Heart left ventricle (tissue), 13 donors: ENCODE measurements around the gene TVP23C.
"Not testable (repeated sequence)": the region's sequence is repeated elsewhere in the genome, so short reads cannot be mapped to it uniquely, and the experiment has no call there.

ENCODE experiments used
- CTCF ChIP-seq, 12 donors: fragments of 200-600 bp; sonication (generic) in 4 of 12; IDR thresholded peaks; one replicate each; pipeline versions ENCODE4 v1.5.0 to v1.8.0; 2018 to 2022; ENCODE audit warnings: antibody characterized with exemption in 12 of 12, mild to moderate bottlenecking in 5 of 12
- POLR2A ChIP-seq, 2 donors: fragments of 450-650 bp; IDR thresholded peaks; one replicate each; pipeline ENCODE4 v1.6.1; 2017; ENCODE audit warnings: antibody characterized with exemption in 2 of 2, mild to moderate bottlenecking in 2 of 2, moderate library complexity in 2 of 2
- donor health status: ischemic (EF 13 %, LVEDD 7.1; RV severe dilation, severe dysfunction).
- donor health status: DM: no; HTN: yes; CAD: no.
- donor health status: DM: no; HTN: no; CAD: no.
- donor health status: ischemic (EF 25% LVEDD 6.9; RV normal size, moderate dysfunction).
- donor health status: ischemic (EF 25% LVEDD 5.7; RV mildly dilated, moderate dysfunction).
- donor health status: ischemic (EF 35%, LVEDD 5.7; RV mildly dilated, moderate dysfunction).
- donor health status: nonischemic (EF 11% LVEDD 7.7; RV severe dilation, severe dysfunction).
- donor health status: DM: yes; HTN: yes; CAD: no.
- donor health status: PGD.
- donor health status: ischemic (EF 29% LVEDD 5.4; RV normal size, mild dysfunction).
- donor health status: nonischemic (EF 23%, LVEDD 6.1; RV moderate dilation, normal function).

GRCh38 chr17:15588017-15588416 is 24.7 kb upstream of the TVP23C start:
- not testable (repeated sequence) for TF ChIP-seq CTCF, POLR2A (IDR thresholded peaks at IDR 0.05)
